H1 (cell line): ENCODE data around the gene TMEM151A. TPM values are rescaled to one million over a fixed set of nuclear protein-coding genes. Genes with fewer than 3 reads are reported as not detected.

ENCODE experiments used
- CTCF ChIA-PET: fragments of 300-600 bp; sonication (Branson Sonifier 250); formaldehyde crosslinking; loops from one replicate; lab custom pipeline; 2021; ENCODE audit not compliant: partially characterized antibody; lab: Charles Lee
- POLR2A ChIA-PET: fragments of 300-600 bp; sonication (Branson Sonifier 250); formaldehyde crosslinking; loops from one replicate; lab custom pipeline; 2021; ENCODE audit warnings: inconsistent platforms; ENCODE audit not compliant: partially characterized antibody; lab: Charles Lee
- DNase-seq, 2 experiments: peaks; one replicate each; pipeline versions ENCODE4 v3.0.0 to v3.0.0-alpha.2; 2010 to 2022; ENCODE audit warnings: low spot score in 2 of 2, low read depth in 1 of 2, mixed read lengths in 1 of 2
- FAIRE-seq: peaks from 2 replicates; lab custom pipeline; 2011; peaks lifted over from hg19 to GRCh38; lab: Jason Lieb, UNC
- H2AFZ ChIP-seq: 2 replicates; pipeline ENCODE4 v1.8.1; 2012; ENCODE audit warnings: low read length, inconsistent platforms
- H2AK5ac ChIP-seq: 2 replicates; pipeline ENCODE4 v1.6.1; 2013; ENCODE audit warnings: low read depth, low read length
- H2BK120ac ChIP-seq: replicated peaks from 2 replicates; pipeline ENCODE3; 2013; ENCODE audit warnings: low read depth, low read length, inconsistent platforms
- H2BK12ac ChIP-seq: 2 replicates; pipeline ENCODE4 v1.6.1; 2013; ENCODE audit warnings: low read depth, low read length
- H2BK15ac ChIP-seq: 2 replicates; pipeline ENCODE4 v1.6.1; 2013; ENCODE audit warnings: low read length
- H2BK20ac ChIP-seq: 2 replicates; pipeline ENCODE4 v1.6.1; 2013; ENCODE audit warnings: low read length
- H2BK5ac ChIP-seq: 2 replicates; pipeline ENCODE4 v1.6.1; 2013; ENCODE audit warnings: low read depth, low read length
- H3K14ac ChIP-seq: 2 replicates; pipeline ENCODE4 v1.6.1; 2013; ENCODE audit warnings: inconsistent platforms; ENCODE audit not compliant: insufficient read length
- H3K18ac ChIP-seq: 2 replicates; pipeline ENCODE4 v1.6.1; 2013; ENCODE audit warnings: low read length; ENCODE audit errors: extremely low read depth
- H3K23ac ChIP-seq: 2 replicates; pipeline ENCODE4 v1.6.1; 2013; ENCODE audit warnings: inconsistent platforms; ENCODE audit not compliant: insufficient read length
- H3K23me2 ChIP-seq: 2 replicates; pipeline ENCODE4 v1.6.1; 2013; ENCODE audit warnings: low read depth, low read length
- H3K27ac ChIP-seq: 2 replicates; pipeline ENCODE4 v1.6.1; 2011; ENCODE audit warnings: low read depth, low read length, inconsistent platforms
- H3K27me3 ChIP-seq, 4 experiments: replicated peaks in 1 of 4; 1 replicate in 1 of 4; 2 replicates in 3 of 4; pipeline versions ENCODE4 v1.6.1 to v1.8.1; 2011 to 2013; ENCODE audit warnings: low read length in 3 of 4, mild to moderate bottlenecking in 3 of 4, inconsistent platforms in 2 of 4, mixed read lengths in 2 of 4, moderate library complexity in 1 of 4; ENCODE audit not compliant: control insufficient read depth in 3 of 4, insufficient read depth in 3 of 4; ENCODE audit errors: extremely low read depth in 1 of 4
- H3K36me3 ChIP-seq, 4 experiments: 2 replicates each; pipeline versions ENCODE4 v1.6.1 to v1.8.1; 2011 to 2013; ENCODE audit warnings: mild to moderate bottlenecking in 4 of 4, low read length in 3 of 4, moderate library complexity in 2 of 4, control low read depth in 1 of 4, inconsistent platforms in 1 of 4; ENCODE audit not compliant: insufficient read depth in 4 of 4, control insufficient read depth in 2 of 4
- H3K4ac ChIP-seq: replicated peaks from 2 replicates; pipeline ENCODE3; 2013; ENCODE audit warnings: low read length, low read depth, mixed read lengths, inconsistent platforms; ENCODE audit not compliant: insufficient read length
- H3K4me1 ChIP-seq, 4 experiments: replicated peaks in 1 of 4; 1 replicate in 1 of 4; 2 replicates in 3 of 4; pipeline versions ENCODE4 v1.6.1 to v1.8.1; 2011 to 2013; ENCODE audit warnings: low read length in 3 of 4, inconsistent platforms in 2 of 4, mixed read lengths in 1 of 4; ENCODE audit not compliant: insufficient read depth in 4 of 4, control insufficient read depth in 3 of 4
- H3K4me2 ChIP-seq, 2 experiments: 2 replicates each; pipeline versions ENCODE4 v1.6.1 to v1.8.1; 2011 to 2013; ENCODE audit warnings: low read depth in 2 of 2, low read length in 2 of 2, control low read depth in 1 of 2, inconsistent platforms in 1 of 2, mild to moderate bottlenecking in 1 of 2; ENCODE audit not compliant: insufficient read depth in 1 of 2
- H3K4me3 ChIP-seq, 4 experiments: fragments of 200-600, 300-600 bp in 1 of 4; sonication (generic), shearing (Covaris generic), sonication (Bioruptor Twin) in 1 of 4; 2 replicates each; pipeline versions ENCODE4 v1.5.1 to v1.8.1; 2011 to 2016; ENCODE audit warnings: low read length in 4 of 4, low read depth in 3 of 4, control low read depth in 2 of 4, inconsistent platforms in 2 of 4, mild to moderate bottlenecking in 2 of 4, mixed read lengths in 1 of 4, moderate library complexity in 1 of 4; ENCODE audit not compliant: insufficient read depth in 2 of 4; ENCODE audit errors: extremely low read depth in 1 of 4
- H3K56ac ChIP-seq: replicated peaks from 2 replicates; pipeline ENCODE3; 2013; ENCODE audit warnings: low read depth, mild to moderate bottlenecking, mixed read lengths, low read length, inconsistent platforms; ENCODE audit not compliant: insufficient read length
- H3K79me1 ChIP-seq: 2 replicates; pipeline ENCODE4 v1.6.1; 2013; ENCODE audit warnings: low read depth, low read length, control low read depth
- H3K79me2 ChIP-seq, 2 experiments: 2 replicates each; pipeline versions ENCODE4 v1.6.1 to v1.8.1; 2012 to 2013; ENCODE audit warnings: low read length in 2 of 2, mild to moderate bottlenecking in 2 of 2, inconsistent platforms in 1 of 2; ENCODE audit not compliant: insufficient read depth in 2 of 2, control insufficient read depth in 1 of 2
- H3K9ac ChIP-seq, 4 experiments: replicated peaks in 1 of 4; 1 replicate in 1 of 4; 2 replicates in 3 of 4; pipeline versions ENCODE4 v1.6.1 to v1.8.1; 2011 to 2013; ENCODE audit warnings: low read depth in 3 of 4, low read length in 3 of 4, control low read depth in 2 of 4, mild to moderate bottlenecking in 2 of 4, moderate library complexity in 2 of 4, inconsistent platforms in 1 of 4; ENCODE audit errors: extremely low read depth in 1 of 4
- H3K9me3 ChIP-seq, 2 experiments: 2 replicates each; pipeline versions ENCODE4 v1.6.1 to v1.8.1; 2012 to 2013; ENCODE audit warnings: mild to moderate bottlenecking in 2 of 2, moderate library complexity in 2 of 2, control low read depth in 1 of 2, inconsistent platforms in 1 of 2, low read depth in 1 of 2, low read length in 1 of 2, mixed read lengths in 1 of 2; ENCODE audit not compliant: insufficient read depth in 2 of 2
- H4K20me1 ChIP-seq, 2 experiments: replicated peaks in 1 of 2; 2 replicates each; pipeline versions ENCODE3 to v1.8.1; 2011 to 2013; ENCODE audit warnings: inconsistent platforms in 2 of 2, low read length in 2 of 2, mild to moderate bottlenecking in 1 of 2; ENCODE audit not compliant: insufficient read depth in 2 of 2, control insufficient read depth in 1 of 2
- H4K5ac ChIP-seq: 2 replicates; pipeline ENCODE4 v1.6.1; 2013; ENCODE audit warnings: low read length, low read depth, mixed read lengths, inconsistent platforms; ENCODE audit not compliant: insufficient read length
- H4K8ac ChIP-seq: 2 replicates; pipeline ENCODE4 v1.8.0; 2013; ENCODE audit warnings: mild to moderate bottlenecking, moderate library complexity, low read length, inconsistent platforms; ENCODE audit not compliant: insufficient read depth; ENCODE audit errors: extremely low read depth
- H4K91ac ChIP-seq: replicated peaks from 2 replicates; pipeline ENCODE3; 2013; ENCODE audit warnings: low read length, mixed read lengths, inconsistent platforms; ENCODE audit not compliant: insufficient read length
- CBX8 ChIP-seq: fragments of 300-800, 300-1000 bp; sonication (generic); IDR thresholded peaks from 2 replicates; pipeline ENCODE4 v1.7.1; 2016; ENCODE audit warnings: low read depth, low read length, borderline replicate concordance
- CEBPB ChIP-seq: IDR thresholded peaks from 2 replicates; pipeline ENCODE4 v1.6.1; 2012; ENCODE audit warnings: low read depth, low read length
- NANOG ChIP-seq: IDR thresholded peaks from 2 replicates; pipeline ENCODE4 v1.6.1; 2011; ENCODE audit warnings: low read length, low read depth, mild to moderate bottlenecking, inconsistent platforms; ENCODE audit not compliant: insufficient read depth, poor library complexity, severe bottlenecking
- RNF2 ChIP-seq: fragments of 200-900, 300-1000 bp; sonication (generic); IDR thresholded peaks from 2 replicates; pipeline ENCODE4 v1.7.1; 2016; ENCODE audit warnings: borderline replicate concordance, low read depth, mild to moderate bottlenecking, antibody characterized with exemption, low read length; ENCODE audit not compliant: poor library complexity, severe bottlenecking; ENCODE audit errors: missing control alignments
- SIRT6 ChIP-seq: IDR thresholded peaks from one replicate; pipeline ENCODE4 v1.7.1; 2012; ENCODE audit warnings: low read length, inconsistent platforms
- SP1 ChIP-seq: IDR thresholded peaks from 2 replicates; pipeline ENCODE4 v1.6.1; 2011; ENCODE audit warnings: low read depth, low read length
- ZNF274 ChIP-seq: IDR thresholded peaks from 2 replicates; pipeline ENCODE4 v1.7.0; 2012; ENCODE audit warnings: low read length, borderline replicate concordance; ENCODE audit errors: extremely low read depth
- WGBS, 2 experiments: shearing (Covaris generic) in 1 of 2; methylation state at CpG; one replicate each; pipeline versions ENCODE4 v1.1.6 to v1.1.7; 2013 to 2015; ENCODE audit warnings: low lambda C conversion rate in 2 of 2, mixed read lengths in 2 of 2, inconsistent platforms in 1 of 2, low coverage in 1 of 2, missing lambda C conversion rate in 1 of 2; ENCODE audit not compliant: insufficient replicate concordance in 2 of 2, insufficient coverage in 1 of 2, insufficient read length in 1 of 2; ENCODE audit errors: extremely low coverage in 1 of 2, missing lambda C conversion rate in 1 of 2; 5-methylcytosine and 5-hydroxymethylcytosine counted together
- polyA plus RNA-seq, 7 experiments: library from polyadenylated mRNA; depleted of rRNA in 3 of 7; stranded (reverse) in 5 of 7; unstranded in 2 of 7; fragments of >200 nt in 5 of 7; fragments of 200-250 nt in 2 of 7; gene quantifications; 1 replicate in 5 of 7; 2 replicates in 1 of 7; 4 replicates in 1 of 7; pipeline versions ENCODE4 v1.2.1 to v1.2.3, GENCODE V29; 2011 to 2013; ENCODE audit warnings: missing spikeins in 2 of 7, mixed read lengths in 2 of 7
- total RNA-seq: library from RNA; stranded (reverse); fragmentation: NEBNext Ultra II Directional; extraction: Animal tissue kit (Norgen Biotek cat#: 25700); gene quantifications from 2 replicates; pipeline ENCODE4 v1.2.1, GENCODE V29; 2021
- TF ChIP-seq, protein P1 (sequence below): IDR thresholded peaks from 2 replicates; pipeline ENCODE4 v1.6.1; 2012; ENCODE audit warnings: inconsistent platforms
- TF ChIP-seq, protein P2 (sequence below): IDR thresholded peaks from 2 replicates; pipeline ENCODE4 v1.6.1; 2011; ENCODE audit warnings: low read depth, mild to moderate bottlenecking, low read length; ENCODE audit not compliant: insufficient read depth

The TMEM151A gene
- total and polyA plus RNA-seq, 2 of the 8 experiments (the other 6 are each of a cell fraction or from before 2014, with no cell fraction given): 3.2 TPM

DNA sequence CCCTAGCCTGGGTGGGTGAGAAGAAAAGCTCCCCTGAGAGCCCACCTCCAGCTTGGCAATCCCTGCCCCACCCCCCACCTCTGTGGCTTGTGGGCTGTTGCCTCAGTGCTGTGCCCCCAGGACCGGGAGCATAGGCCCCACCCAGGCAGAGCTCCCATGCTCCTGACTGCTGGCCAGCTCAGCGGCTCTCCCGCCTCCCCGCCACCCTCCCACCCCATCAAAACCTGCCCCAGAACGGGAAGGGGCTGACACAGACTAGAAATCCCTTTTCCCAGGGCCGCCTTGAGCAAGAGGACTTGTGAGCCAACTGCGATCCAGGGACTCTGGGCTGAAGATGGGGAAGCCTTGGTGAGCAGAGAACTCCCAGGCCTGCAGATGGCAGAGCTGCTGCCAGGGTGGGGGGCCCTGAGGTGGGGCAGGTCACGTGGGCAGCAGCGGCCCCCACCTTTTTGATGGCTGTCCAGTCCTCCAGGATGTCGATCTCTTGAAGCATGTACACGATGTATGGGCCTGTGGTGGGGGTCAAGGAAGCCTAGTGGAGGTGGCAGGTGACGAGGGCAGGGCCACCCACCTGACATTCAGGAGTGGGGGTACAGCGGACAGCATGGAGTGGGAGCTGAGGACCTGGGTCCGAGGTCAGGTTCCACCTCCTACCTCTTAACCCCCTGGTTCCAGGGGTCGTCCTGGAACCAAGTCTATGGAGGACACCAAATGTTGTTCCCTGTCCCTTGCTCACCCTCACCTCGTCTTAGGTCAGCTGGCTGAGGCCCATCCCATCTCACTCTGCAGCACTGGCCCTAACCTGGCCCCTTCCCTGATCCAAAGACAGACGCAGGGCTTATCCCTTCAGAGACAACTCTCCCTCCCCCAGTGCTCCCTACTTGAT is 46.8 kb downstream of the TMEM151A start:
- Histone ChIP-seq H3K4me3 (no peak overlapping the region), H3K9ac (no peak overlapping the region), H3K23me2 (no peaks in the 10 kb centered on the region; the same call in 1 of the 2 replicates), H3K4me1 (peaks cover 0 to 20% (median 14%) of the 10 kb centered on the region in 4 experiments; a peak in 6 of 7 replicates), H3K18ac (no peak overlapping the region), H2BK5ac (no peak overlapping the region), H3K14ac (no peak overlapping the region), H3K79me1 (peaks cover 3% of the 10 kb centered on the region), H3K23ac (no peak overlapping the region), H3K4ac (no peak overlapping the region), H4K8ac (no peak overlapping the region; the same call in 1 of the 2 replicates), H3K27ac (no peak overlapping the region; the same call in 1 of the 2 replicates), H3K56ac (no peak overlapping the region), H4K5ac (no peak overlapping the region), H3K27me3 (no peaks in the 10 kb centered on the region; a peak in 2 of 7 replicates), H4K20me1 (peaks cover 3 to 8% of the 10 kb centered on the region in 2 experiments), H2AK5ac (no peak overlapping the region), H3K79me2 (peaks cover 0 to 4% of the 10 kb centered on the region in 2 experiments; a peak in 1 of 4 replicates), H3K36me3 (peaks cover 6 to 12% (median 9%) of the 10 kb centered on the region in 4 experiments; a peak in 4 of 8 replicates), H4K91ac (no peak overlapping the region), H3K4me2 (no peak overlapping the region), H2BK20ac (no peak overlapping the region), H3K9me3 (no peaks in the 10 kb centered on the region), H2BK15ac (no peak overlapping the region), H2BK120ac (no peak overlapping the region), H2BK12ac (no peak overlapping the region), H2AFZ (no peak overlapping the region)
- DNase-seq (no peak), FAIRE-seq (no peak)
- WGBS, 2 experiments: 94% methylated on average over 16 of the region's 17 CpGs; no CpG with 5 or more reads in 1 of the 2 experiments
- ChIA-PET POLR2A (interaction anchor here (0.9 to 28.7 kb wide), 6 partner anchors 10 to 51 kb away, joined by 3 to 487 read pairs (median 4); partner anchors contain the start of genes B4GAT1, SLC29A2 and TMEM151A), CTCF (interaction anchor here (0.6 to 4.6 kb wide), 14 partner anchors 8 to 889 kb away, joined by 3 to 55 read pairs (median 3); partner anchors contain the start of gene CD248)
- TF ChIP-seq RNF2 (no peak), NANOG (no peak), SP1 (no peak), CBX8 (no peak), CEBPB (no peak), ZNF274 (no peak), SIRT6 (no peak)
- TF ChIP-seq, protein P1, sequence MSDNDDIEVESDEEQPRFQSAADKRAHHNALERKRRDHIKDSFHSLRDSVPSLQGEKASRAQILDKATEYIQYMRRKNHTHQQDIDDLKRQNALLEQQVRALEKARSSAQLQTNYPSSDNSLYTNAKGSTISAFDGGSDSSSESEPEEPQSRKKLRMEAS: no peak
- TF ChIP-seq, protein P2, sequence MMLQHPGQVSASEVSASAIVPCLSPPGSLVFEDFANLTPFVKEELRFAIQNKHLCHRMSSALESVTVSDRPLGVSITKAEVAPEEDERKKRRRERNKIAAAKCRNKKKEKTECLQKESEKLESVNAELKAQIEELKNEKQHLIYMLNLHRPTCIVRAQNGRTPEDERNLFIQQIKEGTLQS: no peak
